ENCODE data around the gene KIF12. TPM values are rescaled to one million over a fixed set of nuclear protein-coding genes. Genes with fewer than 3 reads are reported as not detected.

Gene KIF12
- not detected for total RNA-seq (2013)
- polyA plus RNA-seq, result not detected
- polyA minus RNA-seq, result not detected in 2 replicates
- total RNA-seq, result 0 to 0.60 (median 0) reads per million in 11 experiments

- 68% methylated on average over 27 of the region's 32 CpGs for WGBS (ENCODE audit: insufficient coverage)
- peak within 1 kb of the TSS; percentile 41 for H2AFZ ChIP-seq (ENCODE audit: insufficient read depth, low read depth, low read length, poor library complexity, severe bottlenecking)
Observed at GRCh38 chr9:114098936-114099668, at the start of gene KIF12. Gene KIF12, minus strand, starts transcription at chr9:114099292. Its CDS starts 16 bp downstream, at chr9:114099276.

GRCh38 chr9:114146735-114147134 is 47.6 kb upstream of the KIF12 start:
- H3K79me2 ChIP-seq (ENCODE audit: insufficient read depth, low read length), result no peaks in the 10 kb centered on the region
- DNase-seq, result no peak

More at GRCh38 chr9:114098936-114099668, at the start of gene KIF12:
- H3K36me3 Mint-ChIP-seq, result no peaks in the 10 kb centered on the region
- no peak for DNase-seq
- Histone ChIP-seq H3K27me3 (ENCODE audit: control insufficient read depth in 2 of 2, insufficient read depth in 2 of 2, low read length in 2 of 2) (peaks cover 3 to 28% of the 10 kb centered on the region in 2 donors), H3K36me3 (replicated peaks in 1 of 2; ENCODE audit: control insufficient read depth in 1 of 2, insufficient read depth in 2 of 2, low read length in 2 of 2) (no peaks in the 10 kb centered on the region), H4K20me1 (ENCODE audit: insufficient read depth, low read length) (no peaks in the 10 kb centered on the region), H3K27ac (ENCODE audit: low read depth in 1 of 2, low read length in 2 of 2) (no peak within 1 kb of the TSS), H3K4me1 (ENCODE audit: control insufficient read depth in 1 of 2, insufficient read depth in 2 of 2, low read length in 2 of 2) (peaks cover 0 to 8% of the 10 kb centered on the region in 2 donors), H3K4me2 (replicated peaks; ENCODE audit: extremely low read depth, low read length, poor library complexity, severe bottlenecking) (peak within 1 kb of the TSS; percentile 68), H3K79me2 (ENCODE audit: insufficient read depth, low read length) (no peaks in the 10 kb centered on the region), H3K4me3 (replicated peaks in 1 of 3; ENCODE audit: low read depth in 2 of 3, low read length in 3 of 3) (peak within 1 kb of the TSS in 1 of 3 experiments; percentile 65), H3K9me3 (replicated peaks in 1 of 2; ENCODE audit: control insufficient read depth in 1 of 2, insufficient read depth in 1 of 2, low read length in 2 of 2) (peaks cover 4 to 5% of the 10 kb centered on the region in 2 donors), H3K9ac (ENCODE audit: insufficient read depth, low read length, poor library complexity, severe bottlenecking) (peak within 1 kb of the TSS; percentile 15)
- H3K9me3 Mint-ChIP-seq, result peaks cover 4 to 19% (median 16%) of the 10 kb centered on the region in 7 donors
- no peak within 1 kb of the TSS for H3K27ac Mint-ChIP-seq
- peaks cover 4% of the 10 kb centered on the region for H3K4me1 Mint-ChIP-seq
- intact Hi-C loops (cut with micrococcal nuclease), result no loop called here
- peaks cover 26 to 61% (median 47%) of the 10 kb centered on the region in 3 donors for H3K27me3 Mint-ChIP-seq (ENCODE audit: low read depth in 3 of 3)
- H3K4me3 Mint-ChIP-seq, result peak within 1 kb of the TSS in 1 of 2 donors; percentile 70
- TF ChIP-seq CTCF (IDR thresholded peaks at IDR 0.05), result no peak

More at GRCh38 chr9:114146735-114147134, 47.6 kb upstream of the KIF12 start:
- H3K4me3 ChIP-seq (replicated peaks in 1 of 3; ENCODE audit: low read depth in 2 of 3, low read length in 3 of 3), result no peak overlapping the region
- H3K9ac ChIP-seq (ENCODE audit: insufficient read depth, low read length, poor library complexity, severe bottlenecking), result no peak overlapping the region
- H3K4me2 ChIP-seq (replicated peaks; ENCODE audit: extremely low read depth, low read length, poor library complexity, severe bottlenecking), result no peak overlapping the region
- no peak overlapping the region for H3K27ac ChIP-seq (ENCODE audit: low read depth in 1 of 2, low read length in 2 of 2)
- intact Hi-C loops (cut with micrococcal nuclease), result no loop called here
- Mint-ChIP-seq H3K9me3 (no peaks in the 10 kb centered on the region), H3K27ac (no peak overlapping the region), H3K36me3 (no peaks in the 10 kb centered on the region), H3K4me1 (no peaks in the 10 kb centered on the region), H3K4me3 (no peak overlapping the region), H3K27me3 (ENCODE audit: low read depth in 3 of 3) (peaks cover 12 to 26% (median 18%) of the 10 kb centered on the region in 3 donors)
- 80% methylated on average over 5 of the region's 6 CpGs for WGBS (ENCODE audit: insufficient coverage)
- peaks cover 0 to 4% of the 10 kb centered on the region in 2 donors for H3K27me3 ChIP-seq (ENCODE audit: control insufficient read depth in 2 of 2, insufficient read depth in 2 of 2, low read length in 2 of 2)
- no peaks in the 10 kb centered on the region for H3K9me3 ChIP-seq (replicated peaks in 1 of 2; ENCODE audit: control insufficient read depth in 1 of 2, insufficient read depth in 1 of 2, low read length in 2 of 2)
- no peak for TF ChIP-seq CTCF (IDR thresholded peaks at IDR 0.05)
- no peaks in the 10 kb centered on the region for H3K36me3 ChIP-seq (replicated peaks in 1 of 2; ENCODE audit: control insufficient read depth in 1 of 2, insufficient read depth in 2 of 2, low read length in 2 of 2)
- H2AFZ ChIP-seq (ENCODE audit: insufficient read depth, low read depth, low read length, poor library complexity, severe bottlenecking), result no peak overlapping the region
- H4K20me1 ChIP-seq (ENCODE audit: insufficient read depth, low read length), result no peaks in the 10 kb centered on the region
- H3K4me1 ChIP-seq (ENCODE audit: control insufficient read depth in 1 of 2, insufficient read depth in 2 of 2, low read length in 2 of 2), result no peaks in the 10 kb centered on the region
